Peyer's patch (tissue), 4 donors: Measurements from ENCODE around the gene TLR3.

Source experiments
- CTCF ChIP-seq, 6 experiments: fragments of 450-650 bp in 4 of 6; fragments of 200-600 bp in 2 of 6; sonication (generic) in 1 of 6; IDR thresholded peaks; one replicate each; pipeline ENCODE4 v1.5.1; 2017 to 2019; ENCODE audit warnings: antibody characterized with exemption in 6 of 6, mild to moderate bottlenecking in 3 of 6, moderate library complexity in 1 of 6
- POLR2A ChIP-seq, 2 donors: fragments of 450-650 bp; IDR thresholded peaks; one replicate each; pipeline ENCODE4 v1.5.1; 2017; ENCODE audit warnings: antibody characterized with exemption in 2 of 2, mild to moderate bottlenecking in 2 of 2, moderate library complexity in 2 of 2

DNA sequence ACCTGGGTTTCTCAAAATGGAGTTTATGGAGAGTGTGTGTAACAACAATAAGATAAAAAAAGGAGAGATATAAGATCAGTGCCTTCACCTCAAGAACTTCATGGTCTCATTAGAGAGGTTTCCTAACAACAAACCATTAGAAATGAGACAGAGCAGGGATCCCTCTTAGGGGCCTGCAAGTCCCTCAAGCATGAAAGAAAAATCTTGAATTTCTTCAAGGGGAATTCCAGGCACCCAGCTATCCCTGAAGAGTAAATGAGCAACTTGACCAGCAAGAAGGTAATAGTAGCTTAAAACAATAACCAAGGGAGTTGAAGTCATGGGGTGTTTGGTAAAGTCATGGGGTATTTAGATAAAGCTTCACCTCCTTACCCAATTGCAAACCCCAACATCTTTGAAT is 49.7 kb upstream of the TLR3 start:
- TF ChIP-seq CTCF (IDR thresholded peaks at IDR 0.05) (no peak), POLR2A (IDR thresholded peaks at IDR 0.05) (no peak)
